HG02759 (cell line): ENCODE results near the gene NRK.
"Not testable (repeated sequence)": the region's sequence is repeated elsewhere in the genome, so short reads cannot be mapped to it uniquely, and the experiment has no call there.

Experiments
- ATAC-seq: cut with Tn5 transposase; IDR thresholded peaks from one replicate; pipeline ENCODE4 v1.9.1; 2021; ENCODE audit warnings: mild to moderate bottlenecking, moderate library complexity; ENCODE audit not compliant: unreplicated experiment

The NRK gene

DNA sequence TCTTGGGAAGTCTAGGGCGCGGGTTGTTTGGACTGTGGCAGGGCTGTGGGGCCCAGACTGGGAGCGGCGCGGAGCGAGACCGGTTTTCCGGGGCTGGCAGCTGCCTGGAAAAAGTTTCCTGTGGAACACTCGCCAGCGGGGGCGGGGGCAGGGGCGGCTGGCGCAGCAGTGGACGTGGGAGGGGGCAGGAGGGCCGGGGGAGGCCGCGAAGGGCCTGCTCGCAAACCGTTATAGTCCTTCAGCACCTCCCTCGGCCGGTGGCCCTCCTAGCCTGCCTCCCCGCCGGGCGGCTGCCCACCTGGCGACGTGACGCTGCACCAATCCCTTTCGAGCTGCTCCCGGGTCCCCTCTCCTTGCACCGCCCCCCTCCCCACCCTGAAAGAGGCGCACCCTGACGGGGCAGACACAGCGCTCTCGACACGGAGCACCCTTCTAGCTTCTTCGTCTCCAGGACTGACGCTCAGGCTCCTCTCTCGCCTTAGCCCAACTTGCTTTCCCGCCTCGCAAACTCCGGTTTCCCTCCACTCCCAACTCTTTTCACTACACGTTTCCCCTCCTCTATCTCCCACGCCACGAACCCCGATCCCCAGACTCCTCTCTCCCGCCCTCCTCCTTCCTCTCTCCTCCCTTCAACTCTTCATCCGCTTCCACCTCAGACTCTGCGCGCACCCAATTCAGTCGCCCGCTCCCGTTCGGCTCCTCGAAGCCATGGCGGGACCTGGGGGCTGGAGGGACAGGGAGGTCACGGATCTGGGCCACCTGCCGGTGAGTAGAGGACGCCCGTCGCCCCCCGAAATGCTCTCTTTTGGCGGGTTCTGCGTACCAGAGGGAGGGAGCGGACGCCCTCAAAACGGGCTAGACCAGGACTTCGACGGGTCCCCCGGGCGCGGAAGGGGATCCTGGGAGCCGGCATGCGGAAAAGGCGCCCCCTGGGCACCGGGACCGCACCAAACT, at the start of gene NRK:
Gene NRK (plus strand): TSS at position 402 of the 954 bp plus-strand sequence. CDS start 307 bp downstream, at position 709.
- ATAC-seq: no peak

DNA sequence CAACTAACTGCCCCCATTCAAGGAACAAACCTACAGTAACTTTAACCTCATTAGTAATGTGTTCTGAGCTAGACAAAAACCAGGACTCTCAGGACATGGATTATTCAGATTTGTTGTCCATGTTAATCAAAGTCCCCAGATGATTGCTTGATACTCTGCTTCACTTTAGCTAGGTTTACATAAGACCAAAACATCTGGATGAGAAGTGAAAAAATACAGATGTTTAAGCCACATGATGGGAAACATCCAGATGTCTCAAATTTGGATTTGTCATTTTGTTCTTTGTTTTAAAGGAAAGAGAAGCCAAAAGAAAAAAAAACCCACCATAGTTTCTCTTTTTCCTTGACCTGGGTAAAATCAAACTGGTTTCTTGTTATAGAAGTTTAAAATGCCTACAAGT, 48.5 kb upstream of the NRK start:
- no peak for ATAC-seq

DNA sequence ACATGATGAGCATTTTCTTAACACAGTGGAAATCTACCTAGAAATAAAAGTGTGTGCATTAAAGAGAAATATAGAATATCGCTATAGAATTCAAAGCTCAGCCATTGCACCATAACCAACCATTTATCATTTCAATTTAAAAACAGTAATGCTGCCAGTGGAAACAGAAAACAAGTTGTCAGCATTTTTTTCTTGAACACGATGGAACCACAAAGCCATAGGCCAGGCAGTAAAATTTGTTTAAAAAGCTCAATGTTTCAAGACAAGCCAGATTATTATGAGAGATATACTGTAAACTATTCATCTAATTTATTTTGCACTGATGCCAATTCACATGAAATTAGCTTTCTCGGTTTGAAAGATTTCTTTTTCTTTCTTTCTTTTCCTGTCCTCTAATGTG, 46.7 kb upstream of the NRK start:
- no peak for ATAC-seq

GRCh38 chrX:105781804-105782203, 40.5 kb upstream of the NRK start:
- no peak for ATAC-seq

DNA sequence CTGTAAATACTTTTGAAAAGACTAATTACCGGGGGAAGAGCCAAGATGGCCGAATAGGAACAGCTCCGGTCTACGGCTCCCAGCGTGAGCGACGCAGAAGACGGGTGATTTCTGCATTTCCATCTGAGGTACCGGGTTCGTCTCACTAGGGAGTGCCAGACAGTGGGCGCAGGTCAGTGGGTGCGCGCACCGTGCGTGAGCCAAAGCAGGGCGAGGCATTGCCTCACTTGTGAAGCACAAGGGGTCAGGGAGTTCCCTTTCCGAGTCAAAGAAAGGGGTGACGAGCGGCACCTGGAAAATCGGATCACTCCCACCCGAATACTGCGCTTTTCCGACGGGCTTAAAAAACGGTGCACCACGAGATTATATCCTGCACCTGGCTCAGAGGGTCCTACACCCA, 25.5 kb upstream of the NRK start:
- ATAC-seq: not testable (repeated sequence)

GRCh38 chrX:105803891-105804290, 18.4 kb upstream of the NRK start:
- no peak for ATAC-seq

GRCh38 chrX:105805655-105806054, 16.7 kb upstream of the NRK start:
- ATAC-seq: not testable (repeated sequence)

- ATAC-seq: no peak
These were observed 5.8 kb upstream of the NRK start for GRCh38 chrX:105816517-105816916.

DNA sequence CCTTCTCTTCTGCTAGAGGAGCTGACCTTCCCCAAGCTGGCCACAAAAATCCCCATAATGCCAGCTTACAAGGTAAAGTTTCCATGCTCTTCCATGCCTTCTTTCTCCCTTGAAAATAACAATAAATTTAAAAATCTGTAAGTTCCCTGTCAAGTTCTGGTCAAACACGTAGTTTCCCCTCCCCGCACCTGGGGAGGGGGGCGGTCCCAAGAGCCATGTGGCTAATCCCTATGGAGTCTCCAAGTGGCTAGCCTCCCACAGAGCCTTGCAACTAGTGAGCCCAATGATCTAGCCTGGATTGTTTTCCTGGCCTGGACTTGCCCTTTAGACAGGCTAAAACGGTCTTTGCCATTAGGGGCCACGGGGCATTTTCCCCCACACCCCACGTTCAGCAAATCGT, 2.1 kb upstream of the NRK start:
- no peak for ATAC-seq

DNA sequence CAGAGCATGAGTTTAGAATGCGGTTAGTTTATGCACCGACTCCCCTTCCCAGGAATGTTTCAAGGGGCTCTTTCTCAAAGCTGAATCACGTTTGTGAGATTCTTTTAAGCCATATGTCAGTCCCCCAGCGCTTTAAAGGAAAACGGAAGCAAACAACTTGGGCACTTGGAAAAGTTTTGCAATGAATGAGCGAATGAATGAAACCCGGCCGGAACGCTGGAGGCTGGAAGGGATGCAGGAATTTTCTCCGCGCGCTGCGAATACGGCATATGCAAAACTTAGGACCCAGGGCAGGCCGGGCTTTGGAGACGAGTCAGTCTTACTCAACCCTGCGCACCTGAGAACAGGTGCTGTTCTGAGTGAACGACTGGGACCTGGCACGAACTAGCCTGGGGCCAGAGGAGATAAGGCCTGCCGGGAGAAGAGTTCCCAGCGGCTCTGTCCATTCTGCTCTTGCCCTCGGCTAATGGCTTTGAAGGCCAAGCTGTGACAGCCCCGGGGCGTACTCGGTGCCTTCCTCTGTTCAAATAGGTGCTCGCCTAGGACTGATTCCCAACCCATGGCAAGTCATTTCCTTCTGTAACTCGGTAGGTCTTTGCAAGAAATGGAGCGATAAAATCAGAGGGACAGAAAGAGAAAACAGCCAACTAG, 743 bp upstream of the NRK start:
- ATAC-seq: no peak

DNA sequence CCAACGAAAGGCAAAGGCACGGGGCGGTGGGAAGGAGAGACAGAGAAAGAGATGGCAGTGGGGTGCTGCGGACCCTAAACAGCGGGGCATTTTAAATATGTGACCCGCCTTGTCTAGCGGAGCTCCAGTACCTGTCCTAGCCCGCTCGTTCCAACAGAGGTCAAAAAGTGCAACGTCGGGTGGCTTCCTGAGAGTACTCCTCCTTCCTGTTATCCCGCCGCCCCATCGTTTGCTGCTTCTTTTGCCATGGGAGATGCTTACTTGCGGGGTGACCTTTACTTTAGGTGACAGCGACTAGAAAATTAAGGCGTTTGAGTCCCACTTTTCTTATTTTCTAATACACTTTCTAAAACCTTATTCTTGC, 735 bp downstream of the NRK start:
- ATAC-seq: no peak

DNA sequence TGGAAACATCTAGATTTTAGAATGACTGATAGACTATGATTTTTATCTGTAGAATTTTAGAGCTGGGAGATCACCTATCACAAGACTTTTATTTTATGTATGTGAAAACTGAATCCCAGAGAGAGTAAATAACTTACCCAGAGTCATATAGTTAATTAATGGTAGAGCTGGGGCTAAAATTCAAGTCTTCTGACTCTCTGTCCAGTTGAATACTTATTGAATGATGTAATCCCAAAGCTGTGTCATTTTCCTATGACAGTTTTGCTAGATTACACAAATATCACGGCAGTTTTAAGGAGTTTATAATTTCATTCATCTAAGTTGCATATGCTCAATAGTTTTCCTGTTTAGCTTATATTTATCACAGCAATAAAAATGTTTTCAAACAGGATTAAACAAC, 6.7 kb downstream of the NRK start:
- no peak for ATAC-seq

DNA sequence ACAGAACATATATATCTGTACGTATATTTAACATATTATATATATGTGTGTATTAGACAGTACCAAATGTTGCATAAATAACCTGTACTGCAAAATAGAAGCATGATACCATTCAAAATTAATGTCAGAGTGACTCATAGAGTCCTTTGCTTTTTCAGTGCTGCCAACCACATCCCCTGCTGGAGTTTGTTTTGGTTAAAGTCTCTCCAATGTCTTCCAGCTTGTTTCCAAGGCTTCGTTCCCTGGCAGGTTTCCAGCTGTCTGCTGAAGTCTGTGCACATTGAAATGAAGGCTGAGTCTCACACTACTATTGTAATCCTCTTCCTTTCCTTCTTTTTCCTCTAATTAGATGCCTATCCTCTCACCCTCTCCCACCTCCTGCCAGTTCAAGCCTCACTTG, 14.9 kb downstream of the NRK start:
- no peak for ATAC-seq

- ATAC-seq: no peak
These were observed 23.3 kb downstream of the NRK start for GRCh38 chrX:105845631-105846030.

- not testable (repeated sequence) for ATAC-seq
These were observed 27.8 kb downstream of the NRK start for GRCh38 chrX:105850100-105850499.

DNA sequence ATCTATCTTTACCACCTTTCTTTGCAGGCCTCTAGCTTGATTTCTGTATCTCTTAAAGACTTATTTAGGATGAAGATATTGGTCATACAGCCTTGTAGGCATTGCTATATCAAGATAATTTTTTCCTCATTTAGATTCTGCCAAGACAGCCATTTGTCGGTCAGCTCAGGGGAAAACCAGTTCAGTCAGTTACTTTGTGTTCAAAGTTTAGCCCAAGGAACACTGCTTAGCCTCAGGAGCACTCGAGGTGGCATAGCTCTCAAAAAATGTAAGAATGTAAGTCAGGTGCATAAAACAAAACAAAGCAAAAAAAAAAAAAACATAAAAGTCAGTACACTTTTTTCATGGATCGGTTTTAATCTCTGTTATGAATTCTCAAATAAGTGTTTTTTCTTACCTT, 43.4 kb downstream of the NRK start:
- ATAC-seq: no peak

DNA sequence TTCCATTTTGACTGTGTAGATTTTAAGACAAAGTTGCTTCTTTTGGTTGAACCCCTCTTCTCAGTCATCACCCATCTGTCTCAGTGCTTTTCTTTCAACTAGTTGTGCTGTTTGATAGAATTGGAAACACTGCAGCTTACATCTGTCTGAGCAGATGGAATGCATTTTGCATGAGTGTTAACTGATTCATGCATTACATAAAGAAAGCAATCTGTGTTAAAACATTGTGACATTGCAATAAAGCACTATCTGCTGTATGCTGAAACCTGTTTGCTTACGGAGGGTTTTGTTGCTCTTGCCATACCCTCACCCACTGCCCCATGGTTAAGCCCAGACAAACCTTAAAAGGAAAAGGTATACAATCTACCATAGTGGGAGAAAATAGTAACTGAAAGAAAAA, 47.4 kb downstream of the NRK start:
- ATAC-seq: no peak

DNA sequence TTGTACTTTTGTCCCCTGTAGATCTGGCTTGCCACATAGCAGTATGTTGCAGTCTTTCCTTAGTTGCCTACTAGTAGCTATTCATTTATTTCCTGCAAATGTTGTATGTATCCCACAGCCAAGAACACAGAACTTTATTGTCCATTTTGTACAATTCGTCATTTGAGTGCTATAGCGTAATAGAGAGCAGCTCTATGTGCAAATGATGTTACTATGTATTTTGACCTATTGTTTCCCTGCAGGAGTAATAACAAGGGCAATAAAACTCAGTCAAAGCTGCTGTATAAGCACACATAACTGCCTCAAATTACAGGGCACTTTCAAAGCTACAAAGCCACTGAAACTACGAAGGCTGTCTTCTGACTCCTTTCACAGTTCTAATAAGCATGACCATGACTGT, 48.1 kb downstream of the NRK start:
- no peak for ATAC-seq

- no peak for ATAC-seq
These were observed 50.6 kb downstream of the NRK start for GRCh38 chrX:105872941-105873340.

DNA sequence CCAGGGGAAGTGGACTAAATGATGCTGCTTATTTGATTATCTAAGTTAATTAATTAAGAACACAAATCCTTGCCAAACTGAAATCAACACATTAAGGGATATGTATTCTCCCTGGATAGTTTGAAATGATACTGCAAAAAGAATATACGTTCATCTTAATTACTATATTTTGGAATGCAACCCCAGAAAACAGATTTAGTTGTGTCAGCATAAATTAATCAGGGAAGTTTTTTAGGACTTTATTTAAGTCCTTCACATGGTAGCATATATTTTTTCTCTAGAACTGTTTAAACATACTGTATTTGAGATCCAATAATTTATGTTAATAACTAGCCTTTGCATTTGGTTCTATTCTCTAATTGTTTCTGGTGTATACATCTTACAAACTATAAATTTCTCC, 52.5 kb downstream of the NRK start:
- ATAC-seq: no peak

- no peak for ATAC-seq
These were observed 54.3 kb downstream of the NRK start for GRCh38 chrX:105876658-105877057.

GRCh38 chrX:105880491-105880890, 58.2 kb downstream of the NRK start:
- ATAC-seq: no peak
